Fibroblast of skin of scalp (primary cell): ENCODE results near the gene PIGN. TPM values are rescaled to one million over a fixed set of nuclear protein-coding genes. Genes with fewer than 3 reads are reported as not detected.
A peak's percentile ranks its signal among the peaks of the same experiment; 100 is the strongest.

Source experiments
- DNase-seq: peaks from one replicate; pipeline ENCODE4 v3.0.0-alpha.2; 2013
- polyA plus RNA-seq, 2 experiments: library from polyadenylated mRNA; unstranded; fragments of 120-200 nt; gene quantifications; one replicate each; pipeline ENCODE4 v1.2.1, GENCODE V29; 2013; ENCODE audit not compliant: insufficient read length in 2 of 2

The PIGN gene
- polyA plus RNA-seq (2013, experiment 1 of 2; ENCODE audit: insufficient read length), result 14.5 TPM
- 15.5 TPM for polyA plus RNA-seq (2013, experiment 2 of 2; ENCODE audit: insufficient read length)

GRCh38 chr18:62186774-62187542 lies at the start of gene PIGN, which contains the start of gene RELCH:
Gene PIGN, minus strand, starts transcription at chr18:62187056. Its CDS starts 25,703 bp downstream, at chr18:62161353.
Gene RELCH, plus strand, starts transcription at chr18:62187255. Its CDS starts 251 bp downstream, at chr18:62187506.
- peak; percentile 99 for DNase-seq

- no peak for DNase-seq
Measured at GRCh38 chr18:62236252-62236651, 49.4 kb upstream of the PIGN start.

GRCh38 chr18:62226047-62226446 lies 39.2 kb upstream of the PIGN start:
- no peak for DNase-seq

GRCh38 chr18:62224229-62224628 lies 37.4 kb upstream of the PIGN start:
- DNase-seq, result no peak

- no peak for DNase-seq
Measured at GRCh38 chr18:62214790-62215189, 27.9 kb upstream of the PIGN start.

GRCh38 chr18:62211325-62211828 lies 24.5 kb upstream of the PIGN start:
- DNase-seq, result no peak

- DNase-seq, result no peak
Measured at GRCh38 chr18:62210138-62210537, 23.3 kb upstream of the PIGN start.

- DNase-seq, result no peak
Measured at GRCh38 chr18:62209046-62209445, 22.2 kb upstream of the PIGN start.

GRCh38 chr18:62206593-62206992 lies 19.7 kb upstream of the PIGN start:
- DNase-seq, result no peak

- no peak for DNase-seq
Measured at GRCh38 chr18:62205824-62206223, 19.0 kb upstream of the PIGN start.

GRCh38 chr18:62201870-62202269 lies 15.0 kb upstream of the PIGN start:
- DNase-seq, result no peak

- DNase-seq, result no peak
Measured at GRCh38 chr18:62200121-62200914, 13.5 kb upstream of the PIGN start.

GRCh38 chr18:62199629-62200028 lies 12.8 kb upstream of the PIGN start:
- no peak for DNase-seq

GRCh38 chr18:62198259-62198658 lies 11.4 kb upstream of the PIGN start:
- no peak for DNase-seq

GRCh38 chr18:62196980-62197379 lies 10.1 kb upstream of the PIGN start:
- no peak for DNase-seq

GRCh38 chr18:62196079-62196478 lies 9.2 kb upstream of the PIGN start:
- DNase-seq, result no peak

GRCh38 chr18:62189208-62189607 lies 2.4 kb upstream of the PIGN start:
- DNase-seq, result no peak

GRCh38 chr18:62187543-62188510 lies 971 bp upstream of the PIGN start:
- DNase-seq, result peak; percentile 20

- peak; percentile 34 for DNase-seq
Measured at GRCh38 chr18:62186499-62186773, 420 bp downstream of the PIGN start.

- DNase-seq, result peak; percentile 55
Measured at GRCh38 chr18:62183578-62184195, 3.2 kb downstream of the PIGN start.

GRCh38 chr18:62182220-62182619 lies 4.6 kb downstream of the PIGN start:
- no peak for DNase-seq

- DNase-seq, result no peak
Measured at GRCh38 chr18:62179213-62179612, 7.6 kb downstream of the PIGN start.
